HG03108 (cell line): ENCODE data around the gene KIF2A.

ENCODE experiments used
- ATAC-seq: cut with Tn5 transposase; IDR thresholded peaks from one replicate; pipeline ENCODE4 v1.9.1; 2021; ENCODE audit warnings: moderate library complexity; ENCODE audit not compliant: unreplicated experiment

KIF2A gene

GRCh38 chr5:62374090-62374489 is 68.1 kb downstream of the KIF2A start:
- ATAC-seq = no peak

GRCh38 chr5:62375627-62376026 is 69.6 kb downstream of the KIF2A start:
- ATAC-seq = no peak

- ATAC-seq = no peak
Observed at GRCh38 chr5:62376064-62376463, 70.1 kb downstream of the KIF2A start.

DNA sequence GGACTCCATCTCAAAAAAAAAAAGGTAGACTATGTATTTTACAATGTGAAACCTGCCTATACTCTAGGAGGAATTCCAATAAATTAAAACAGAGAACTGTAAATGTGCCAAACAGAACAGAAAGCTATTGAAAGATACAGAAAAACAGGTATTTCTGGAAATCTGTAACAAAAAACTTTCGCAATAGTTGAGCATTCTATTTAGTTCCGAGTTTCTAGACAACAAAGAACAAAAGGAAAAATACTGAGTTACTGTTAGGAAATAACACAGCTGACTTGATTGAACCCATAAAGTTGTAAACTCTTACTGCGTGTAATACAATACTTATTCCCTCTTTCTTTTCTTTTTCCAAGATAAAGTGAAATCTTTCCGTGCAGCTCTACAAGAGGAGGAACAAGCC is 79.1 kb downstream of the KIF2A start:
- no peak for ATAC-seq

- no peak for ATAC-seq
Observed at GRCh38 chr5:62385816-62386400, 79.9 kb downstream of the KIF2A start.

GRCh38 chr5:62386824-62387223 is 80.8 kb downstream of the KIF2A start:
- ATAC-seq = no peak

DNA sequence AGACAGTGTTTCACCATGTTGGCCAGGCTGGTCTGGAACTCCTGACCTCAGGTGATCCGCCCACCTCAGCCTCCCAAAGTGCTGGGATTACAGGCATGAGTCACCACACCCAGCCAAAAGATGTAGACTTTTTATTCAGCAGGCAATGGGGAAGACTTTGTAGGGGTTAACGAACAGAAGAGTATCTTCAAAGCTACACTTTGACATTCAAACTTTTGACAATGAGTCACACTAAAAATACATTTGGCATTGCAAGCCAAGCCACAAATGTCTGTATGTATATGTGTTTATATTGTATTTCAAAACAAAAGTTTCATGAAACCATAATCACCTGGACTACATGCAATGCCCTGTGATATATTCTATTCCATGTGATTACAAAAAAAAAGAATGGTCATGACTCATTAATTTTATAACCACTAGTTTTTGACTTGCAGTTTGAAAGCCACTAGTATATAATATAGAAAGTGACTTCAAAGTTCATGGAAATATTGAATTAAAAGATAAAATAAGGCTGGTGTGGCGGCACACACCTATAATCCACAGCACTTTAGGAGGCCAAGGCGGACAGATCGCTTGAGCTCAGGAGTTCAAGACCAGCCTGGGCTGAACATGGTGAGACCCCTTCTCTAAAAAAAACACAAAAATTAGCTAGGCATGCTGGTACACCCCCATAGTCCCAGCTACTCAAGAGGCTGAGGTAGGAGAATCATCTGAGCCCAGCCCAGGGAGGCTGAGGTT is 89.4 kb downstream of the KIF2A start:
- ATAC-seq = no peak

DNA sequence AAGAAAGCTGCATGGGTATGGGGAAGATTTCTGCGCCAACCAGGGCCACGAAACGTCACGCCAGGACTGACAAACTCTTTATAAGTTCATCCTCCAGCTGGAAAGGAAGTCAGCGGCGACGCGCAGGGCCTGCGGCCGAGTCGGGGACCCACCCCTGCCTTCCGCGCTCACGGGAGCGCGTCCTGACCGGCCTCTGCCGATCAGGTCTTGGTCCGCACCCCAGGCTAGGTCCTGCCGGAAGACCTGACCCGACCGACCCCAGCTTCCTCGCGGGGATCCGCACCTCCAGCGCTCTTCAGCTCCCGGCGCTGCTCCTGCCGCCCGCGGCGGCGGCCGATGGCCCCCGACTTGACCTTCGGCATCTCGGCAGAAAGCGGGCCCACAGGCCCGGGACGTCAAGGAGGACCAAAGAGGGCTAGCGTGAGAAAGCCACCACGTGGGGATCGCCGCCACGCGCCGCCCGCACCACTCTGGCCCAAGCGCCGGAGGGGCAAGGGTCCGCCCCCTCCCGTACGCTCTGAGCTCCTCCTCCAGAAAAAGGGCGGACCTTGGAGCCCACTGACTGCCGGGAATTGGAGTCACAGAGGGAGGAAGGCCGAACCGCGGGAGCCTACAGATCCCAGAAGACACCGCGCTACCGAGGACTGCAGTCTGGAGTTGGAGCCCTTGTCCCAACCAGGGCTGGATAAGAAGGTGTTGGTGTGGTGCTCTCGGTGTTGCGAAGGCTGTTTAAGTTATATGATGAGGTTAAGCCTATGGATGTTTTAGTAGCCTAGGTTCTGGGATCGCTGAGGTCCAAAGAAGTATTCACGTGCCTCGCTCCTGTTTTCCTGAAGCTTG is 97.6 kb downstream of the KIF2A start, which contains the start of gene DIMT1:
Gene DIMT1, minus strand, starts transcription at position 495 of the 840 bp plus-strand sequence. Its CDS starts 133 bp downstream, at position 362.
- peak; percentile 96 for ATAC-seq

- ATAC-seq = peak; percentile 93
Observed at GRCh38 chr5:62412549-62413329, 106.7 kb downstream of the KIF2A start, which contains the start of gene IPO11. IPO11 (plus strand) TSS chr5:62412763; CDS start chr5:62437280, 24,517 bp downstream.

DNA sequence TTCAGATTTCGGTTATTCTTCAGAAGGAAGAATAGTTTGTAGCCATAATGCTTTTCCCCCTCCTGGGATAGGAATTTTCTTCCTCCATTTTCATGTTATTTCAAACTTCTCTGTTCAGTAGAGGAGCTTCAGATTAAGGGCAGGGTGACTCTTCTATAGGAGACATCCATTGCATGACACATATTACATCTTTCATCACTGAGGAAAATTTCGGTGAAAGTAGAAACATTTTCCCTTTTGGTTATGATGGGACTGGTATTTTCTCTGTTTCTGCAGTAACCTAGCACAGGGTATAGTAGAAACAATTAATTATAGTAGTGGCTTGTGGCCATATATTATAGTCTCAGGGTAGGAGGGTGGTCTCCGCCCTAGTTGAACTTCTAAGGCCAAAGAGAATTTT is 107.7 kb downstream of the KIF2A start:
- ATAC-seq = no peak

- ATAC-seq = no peak
Observed at GRCh38 chr5:62418462-62419076, 112.6 kb downstream of the KIF2A start.

DNA sequence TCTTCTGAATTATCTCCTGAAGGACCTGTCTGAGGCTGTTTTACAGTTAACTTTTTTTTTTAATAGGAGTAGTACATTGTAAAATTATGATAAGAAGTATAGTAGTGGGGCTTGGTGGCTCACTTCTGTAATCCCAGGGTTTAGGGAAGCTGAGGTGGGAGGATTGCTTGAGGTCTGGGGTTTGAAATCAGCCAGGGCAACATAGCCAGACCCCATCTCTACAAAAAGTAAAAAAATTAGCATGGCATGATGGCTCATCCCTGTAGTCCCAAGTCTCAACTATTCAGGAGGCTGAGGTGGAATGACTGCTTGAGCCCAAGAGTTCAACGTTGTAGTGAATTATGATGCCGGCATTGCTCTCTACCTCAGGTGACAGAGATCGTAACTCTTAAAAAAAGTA is 113.6 kb downstream of the KIF2A start:
- no peak for ATAC-seq

- ATAC-seq = no peak
Observed at GRCh38 chr5:62421414-62421813, 115.4 kb downstream of the KIF2A start.

DNA sequence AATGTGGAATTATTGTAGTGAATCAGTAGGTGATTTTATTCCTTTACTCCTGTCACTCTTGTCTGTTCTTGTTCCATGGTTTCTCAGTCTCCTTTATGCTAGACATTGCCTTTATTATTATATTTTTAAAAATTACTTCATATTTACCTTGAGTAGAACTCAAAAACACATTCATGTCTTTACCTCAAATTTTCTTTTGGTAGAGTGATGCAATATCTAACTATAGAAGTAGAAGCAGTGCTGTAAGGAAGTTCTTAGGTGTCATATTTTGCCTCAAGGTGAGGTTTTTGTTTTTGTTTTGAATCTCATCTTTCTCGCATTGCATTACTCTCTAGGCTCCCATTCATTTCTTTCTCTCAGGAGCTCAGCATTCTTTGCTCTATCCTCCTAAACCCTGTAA is 118.8 kb downstream of the KIF2A start:
- ATAC-seq = no peak

DNA sequence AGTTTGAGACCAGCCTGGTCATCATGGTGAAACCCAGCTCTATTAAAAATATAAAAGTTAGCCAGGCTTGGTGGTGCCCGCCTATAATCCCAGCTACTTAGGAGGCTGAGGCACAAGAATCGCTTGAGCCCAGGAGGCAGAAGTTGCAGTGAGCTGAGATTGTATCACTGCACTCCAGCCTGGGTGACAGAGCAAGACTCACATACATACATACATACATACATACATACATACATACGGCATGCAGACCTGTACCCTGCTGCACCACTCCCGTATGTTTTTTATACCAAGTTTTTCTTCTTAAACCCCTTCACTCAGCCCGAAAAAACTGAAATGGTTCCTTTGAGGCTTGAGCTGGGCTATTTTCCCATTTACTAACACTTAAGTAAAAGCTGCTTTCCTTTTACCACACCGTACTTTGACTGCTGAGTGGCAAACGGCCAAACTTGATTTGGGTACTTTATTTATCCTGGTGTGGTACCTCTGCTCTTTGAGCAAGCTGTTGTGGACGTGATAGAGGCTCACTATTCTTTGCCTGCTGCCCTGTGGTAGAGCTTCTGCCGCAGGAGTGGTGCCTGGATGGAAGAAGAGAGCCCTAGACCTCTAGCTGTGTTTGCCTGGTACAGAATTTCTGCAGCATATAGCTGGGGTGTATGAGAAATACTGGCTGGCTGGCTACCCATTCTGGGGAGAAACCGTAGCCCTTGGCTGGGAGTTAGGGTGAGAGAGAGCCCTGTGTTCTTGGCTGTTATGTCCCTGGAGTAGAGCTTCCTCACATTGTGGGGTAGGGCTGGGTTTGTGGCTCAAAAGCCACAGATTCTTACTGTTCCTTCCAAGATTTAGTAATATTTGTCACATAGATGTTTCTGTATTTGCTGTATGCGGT is 126.0 kb downstream of the KIF2A start:
- ATAC-seq = no peak

DNA sequence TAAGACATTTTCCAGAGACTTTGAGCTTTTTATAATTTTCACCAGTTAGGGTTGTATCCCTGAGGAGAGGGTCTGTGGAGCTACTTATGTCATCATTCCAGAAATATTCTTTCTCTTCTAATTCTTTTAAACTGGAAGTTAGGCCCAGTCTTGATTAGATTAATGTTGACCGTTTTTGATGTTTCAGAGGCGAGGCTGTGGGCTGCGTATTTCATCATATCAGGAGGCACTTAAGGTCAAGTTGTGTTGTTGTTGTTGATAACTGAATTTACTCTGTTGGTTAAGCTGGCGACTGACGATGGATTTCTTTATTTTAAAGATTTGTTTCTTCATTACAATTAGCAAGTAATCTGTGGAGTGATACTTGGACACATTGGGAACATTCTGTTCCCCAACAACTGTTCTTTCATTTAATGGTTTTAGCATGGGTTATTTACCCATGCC is 126.6 kb downstream of the KIF2A start:
- no peak for ATAC-seq
